DMS79 treated with DMSO at 0.1 percent for 48 hours (cell line): ENCODE measurements around the gene TBX4.

ENCODE experiments used
- DNase-seq: peaks from one replicate; lab custom pipeline; 2025; lab: John Stamatoyannopoulos, UW

Gene TBX4

DNA sequence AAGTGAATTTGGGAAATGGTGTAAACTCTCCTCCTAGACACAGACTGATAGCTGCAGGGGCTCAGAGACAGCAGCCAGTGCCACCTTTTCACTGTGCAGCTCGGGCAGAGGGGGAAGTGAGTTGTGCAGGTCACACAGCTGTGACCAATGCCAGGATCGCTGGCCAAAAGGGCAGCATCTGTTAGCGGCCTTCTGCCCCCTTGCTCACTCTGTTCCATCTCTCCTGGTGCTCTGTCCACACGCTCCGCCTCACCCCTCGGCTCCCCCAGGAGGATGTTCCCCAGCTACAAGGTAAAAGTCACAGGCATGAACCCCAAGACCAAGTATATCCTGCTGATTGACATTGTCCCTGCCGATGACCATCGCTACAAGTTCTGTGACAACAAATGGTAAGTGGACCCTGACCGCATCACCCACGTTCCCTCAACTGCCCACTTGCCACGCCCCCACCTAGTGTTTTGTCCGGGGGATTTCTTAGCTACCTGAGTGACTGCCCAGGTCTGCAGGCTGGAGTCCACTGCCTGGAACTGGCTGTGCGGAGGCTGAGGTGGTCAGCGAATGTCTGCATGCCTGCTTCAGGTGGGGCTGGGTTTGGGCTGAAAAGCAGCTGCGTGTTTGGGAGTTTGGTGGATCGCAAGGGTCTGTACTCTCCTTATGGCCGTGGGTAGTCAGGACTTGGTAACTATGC lies 13.5 kb downstream of the TBX4 start:
- DNase-seq, result no peak

DNA sequence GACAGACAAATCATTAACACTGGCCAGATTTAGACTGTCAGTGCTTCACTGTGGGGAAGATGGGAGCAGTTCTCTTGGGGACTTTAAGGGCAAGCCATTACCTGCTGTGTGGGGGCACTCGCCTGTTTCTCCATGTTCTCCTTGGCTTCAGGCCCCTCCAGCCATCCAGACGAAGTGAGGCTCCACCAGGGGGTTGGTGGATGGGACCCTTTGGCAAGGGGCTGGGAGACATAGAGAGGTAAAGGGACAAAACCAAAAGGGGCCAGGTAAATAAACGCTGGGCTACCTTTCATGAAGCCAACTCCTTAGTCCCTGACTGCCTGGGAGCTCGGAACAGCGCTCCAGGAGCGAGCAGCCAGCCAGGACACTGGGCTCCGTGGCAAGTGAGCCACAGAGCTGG lies 14.0 kb downstream of the TBX4 start:
- DNase-seq, result no peak

DNA sequence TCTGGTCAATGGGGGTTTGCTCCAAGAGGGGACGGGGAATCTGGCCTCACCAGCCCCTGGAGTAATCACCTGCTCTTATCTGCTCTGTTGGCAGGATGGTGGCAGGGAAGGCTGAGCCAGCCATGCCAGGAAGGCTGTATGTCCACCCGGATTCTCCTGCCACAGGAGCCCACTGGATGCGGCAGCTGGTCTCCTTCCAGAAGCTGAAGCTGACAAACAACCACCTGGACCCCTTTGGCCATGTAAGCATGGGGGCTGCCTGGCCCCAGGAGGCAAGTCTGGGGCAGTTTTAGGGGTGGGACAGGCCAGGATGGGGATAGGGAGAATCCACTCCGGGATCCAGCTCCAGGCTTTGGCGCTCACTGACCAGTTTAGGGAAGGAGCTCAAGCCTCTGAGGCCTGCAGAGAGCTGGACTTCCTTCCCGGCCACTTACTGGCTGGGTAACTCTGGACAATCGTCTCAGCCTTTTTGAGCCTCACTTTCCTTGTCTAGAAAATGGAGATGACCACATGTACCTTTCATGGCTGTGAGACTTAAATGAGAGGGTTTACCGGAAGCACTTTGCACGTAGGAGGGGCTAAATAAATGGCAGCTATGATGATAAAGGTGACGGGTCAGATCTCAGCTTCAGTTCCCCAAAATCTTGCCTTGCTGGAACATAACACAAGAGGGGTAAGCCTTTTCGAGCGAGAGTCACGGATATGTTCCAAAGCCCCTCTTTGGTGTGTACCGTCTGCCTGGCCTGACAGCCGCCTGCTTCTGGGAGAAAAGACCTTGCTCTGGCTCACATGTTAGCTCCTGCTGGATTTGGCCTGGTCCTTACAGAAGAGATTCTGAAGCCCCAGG lies 15.4 kb downstream of the TBX4 start:
- no peak for DNase-seq

DNA sequence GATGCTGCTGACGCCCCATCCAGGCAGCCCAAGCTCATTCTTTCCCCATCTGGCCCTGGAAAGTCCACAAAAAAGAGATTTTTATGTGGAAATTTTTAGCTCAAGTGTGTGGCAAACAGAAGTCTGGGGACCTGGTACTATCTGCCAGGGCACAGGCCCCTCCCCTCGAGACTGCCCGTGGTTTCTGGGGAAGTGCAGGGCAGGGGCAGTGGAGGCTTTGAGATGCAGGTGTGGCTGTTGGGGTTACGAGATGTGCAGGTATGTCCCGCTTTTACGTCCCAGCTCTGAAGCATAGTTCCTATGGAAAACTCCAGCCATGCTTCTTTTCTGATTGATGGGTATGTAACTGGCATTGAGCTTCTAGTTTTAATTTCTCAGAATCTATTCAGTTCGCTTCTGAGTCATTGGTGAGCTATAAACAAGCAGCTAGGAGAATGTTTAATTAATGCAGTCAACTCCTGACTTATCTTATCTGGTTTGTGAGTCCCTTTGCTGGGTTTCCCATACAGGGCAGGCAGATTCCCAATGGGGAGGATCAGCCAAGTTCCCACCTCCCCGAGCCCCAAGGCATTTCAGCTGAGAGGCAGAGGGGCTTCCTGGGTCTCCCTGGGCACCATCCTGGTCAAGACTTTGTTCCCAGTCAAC lies 16.2 kb downstream of the TBX4 start:
- no peak for DNase-seq

GRCh38 chr17:61469474-61469873 lies 17.3 kb downstream of the TBX4 start:
- DNase-seq, result no peak

- no peak for DNase-seq
Measured at GRCh38 chr17:61469949-61470348, 17.7 kb downstream of the TBX4 start.

GRCh38 chr17:61470530-61471136 lies 18.4 kb downstream of the TBX4 start:
- DNase-seq, result no peak

- no peak for DNase-seq
Measured at GRCh38 chr17:61474235-61474927, 22.2 kb downstream of the TBX4 start.

DNA sequence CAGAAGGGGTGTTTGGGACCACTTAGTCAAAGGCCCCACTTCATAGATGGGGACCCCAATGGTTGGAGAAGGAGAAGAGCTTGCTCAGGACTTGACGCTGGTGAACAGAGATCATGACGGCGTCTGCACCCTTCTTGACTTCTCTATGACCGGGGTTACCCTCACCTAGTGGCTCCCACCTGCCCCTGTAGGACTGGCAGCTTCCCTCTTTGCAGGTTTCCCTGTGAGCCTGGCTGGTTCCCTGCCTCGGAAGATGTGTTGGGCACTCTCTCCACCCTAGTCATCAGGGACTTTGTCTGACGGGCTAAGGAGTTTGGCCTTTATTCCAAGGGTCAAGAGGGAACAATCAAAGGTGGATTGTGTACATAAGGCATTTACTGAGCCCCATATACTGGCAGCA lies 22.7 kb downstream of the TBX4 start:
- no peak for DNase-seq

DNA sequence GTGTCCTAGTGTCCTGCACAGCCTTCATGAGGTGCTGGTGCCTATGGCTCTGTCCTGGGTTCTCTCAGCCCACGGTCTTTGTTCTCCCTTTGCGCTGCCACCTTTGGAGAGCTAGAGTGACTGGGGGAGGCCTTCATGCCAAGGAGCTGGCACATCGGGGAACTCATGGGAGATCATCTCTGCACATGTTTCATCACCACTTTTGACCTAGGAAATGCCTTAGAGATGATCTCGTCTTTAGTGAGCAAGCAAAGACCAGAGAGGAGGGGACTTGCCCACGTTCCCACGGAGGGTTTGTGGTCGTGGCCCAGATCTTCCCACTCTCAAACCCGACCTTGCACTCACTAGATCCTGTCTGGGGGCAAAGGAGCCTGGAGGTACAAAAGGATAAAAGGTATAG lies 23.5 kb downstream of the TBX4 start:
- DNase-seq, result no peak

DNA sequence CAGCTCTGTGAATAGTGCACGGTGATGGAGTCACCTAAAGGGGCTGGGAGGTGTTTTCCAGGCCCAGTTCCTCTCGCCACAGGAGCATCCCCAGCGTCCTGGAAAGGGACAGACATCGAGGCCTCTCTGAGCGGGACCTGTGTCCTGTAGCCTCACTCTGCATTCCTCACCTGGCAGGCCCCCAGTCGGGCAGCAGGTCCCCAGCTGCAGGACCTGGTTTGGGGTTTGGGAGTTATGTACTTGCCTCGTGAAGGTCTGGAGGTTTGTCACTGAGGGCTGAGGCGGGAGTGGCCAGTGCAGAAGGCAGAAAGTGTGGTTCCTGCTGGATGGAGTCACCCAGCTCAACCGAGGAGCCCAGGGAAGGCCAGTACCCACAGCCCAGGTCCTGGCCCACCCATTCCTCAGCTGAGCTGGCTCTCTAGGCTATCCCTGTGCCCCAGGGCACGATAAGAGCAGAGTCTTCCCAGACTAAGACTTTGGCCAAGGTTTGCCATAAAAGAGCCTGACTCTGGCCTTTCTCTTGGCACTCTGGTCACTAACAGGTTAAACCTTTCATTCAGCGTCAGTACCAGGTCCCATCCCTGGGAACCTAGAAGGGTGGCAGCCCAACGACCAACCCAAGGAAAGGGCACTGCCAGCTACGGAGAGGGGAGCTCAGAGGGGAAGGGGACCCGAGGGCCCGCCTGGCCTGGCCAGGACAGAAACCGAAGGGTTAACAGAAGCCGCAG lies 24.4 kb downstream of the TBX4 start:
- no peak for DNase-seq

GRCh38 chr17:61477204-61477834 lies 25.1 kb downstream of the TBX4 start:
- DNase-seq, result no peak

- no peak for DNase-seq
Measured at GRCh38 chr17:61478026-61478789, 26.0 kb downstream of the TBX4 start.

DNA sequence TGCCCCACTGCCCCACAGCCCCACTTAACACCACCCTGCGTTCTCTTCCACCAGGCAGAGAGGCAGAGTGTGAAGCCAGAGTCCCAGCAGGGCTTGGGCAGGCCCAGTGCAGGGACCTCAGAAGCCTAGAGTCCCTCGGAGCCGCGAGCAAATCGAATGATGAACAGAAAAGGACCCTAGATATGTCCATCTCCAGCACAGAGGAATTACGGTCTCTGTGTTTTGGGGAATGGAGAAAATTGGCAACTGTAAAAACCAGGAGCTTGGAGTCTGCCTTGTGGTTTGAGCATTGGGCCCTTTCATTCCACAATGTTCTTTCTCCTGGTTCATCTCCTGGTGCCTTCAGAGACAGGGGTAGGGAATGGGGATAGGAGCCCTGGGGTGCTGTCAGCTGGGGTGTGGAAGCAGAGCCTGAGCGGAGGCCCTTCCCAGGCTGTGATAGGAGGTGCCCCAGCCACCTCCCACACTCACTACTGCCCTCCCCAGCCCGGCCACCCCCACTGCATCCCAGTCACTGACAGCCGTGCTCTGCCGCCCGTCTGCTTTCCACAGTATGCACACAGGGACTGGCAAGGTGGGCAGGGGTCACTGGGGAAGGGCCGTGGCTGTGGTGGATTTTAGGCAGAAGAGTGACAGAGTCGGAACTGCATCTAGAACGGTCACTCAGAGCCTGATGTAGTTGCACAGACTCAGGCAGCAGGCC lies 26.7 kb downstream of the TBX4 start:
- DNase-seq, result no peak

GRCh38 chr17:61479493-61480413 lies 27.5 kb downstream of the TBX4 start:
- no peak for DNase-seq

GRCh38 chr17:61480414-61480807 lies 28.2 kb downstream of the TBX4 start:
- no peak for DNase-seq

DNA sequence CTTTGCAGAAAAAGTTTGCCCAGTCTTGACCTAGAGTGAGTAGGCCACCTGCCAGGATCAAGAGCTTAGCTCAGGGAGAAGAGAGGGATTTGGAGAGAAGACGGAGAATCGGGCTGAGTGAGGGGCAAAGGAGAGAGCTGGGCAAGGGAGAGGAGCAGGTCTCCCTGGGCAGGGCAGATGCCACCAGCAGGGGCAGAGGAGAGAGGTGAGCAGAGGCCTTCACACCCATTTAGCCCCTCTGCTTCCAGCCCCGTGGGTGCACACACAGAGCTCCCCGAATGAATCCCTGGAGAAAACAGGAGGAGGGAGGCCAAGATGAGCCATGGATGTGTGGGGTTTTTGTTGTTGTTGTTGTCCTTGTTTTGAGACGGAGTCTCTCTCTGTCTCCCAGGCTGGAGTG lies 29.2 kb downstream of the TBX4 start:
- DNase-seq, result no peak

GRCh38 chr17:61482467-61482866 lies 30.2 kb downstream of the TBX4 start:
- no peak for DNase-seq

- no peak for DNase-seq
Measured at GRCh38 chr17:61483778-61484116, 31.5 kb downstream of the TBX4 start.
